ENCODE measurements around the gene BABAM2. TPM values are rescaled to one million over a fixed set of nuclear protein-coding genes. Genes with fewer than 3 reads are reported as not detected.

BABAM2 gene
- total and polyA plus RNA-seq, 7 experiments from 2014 or later, result 34.2 to 58.2 (median 44.2) TPM

GRCh38 chr2:28209261-28209691 is 318.7 kb downstream of the BABAM2 start:
- Histone ChIP-seq H3K4me3 (ENCODE audit: low read length) (no peak overlapping the region), H3K4me1 (ENCODE audit: control insufficient read depth in 2 of 2, insufficient read depth in 2 of 2, low read length in 2 of 2) (no peaks in the 10 kb centered on the region), H3K27ac (ENCODE audit: low read depth, low read length) (no peak overlapping the region), H3K9me3 (ENCODE audit: control insufficient read depth in 2 of 3, low read length in 3 of 3) (no peaks in the 10 kb centered on the region), H3K27me3 (ENCODE audit: control insufficient read depth in 2 of 2, insufficient read depth in 2 of 2, low read length in 2 of 2) (no peaks in the 10 kb centered on the region), H3K36me3 (ENCODE audit: control insufficient read depth in 2 of 3, insufficient read depth in 3 of 3, low read length in 3 of 3) (no peaks in the 10 kb centered on the region)
- DNase-seq (no peak), ATAC-seq (no peak)
- intact Hi-C loops (cut with micrococcal nuclease), result no loop called here
- Mint-ChIP-seq H3K9me3 (no peaks in the 10 kb centered on the region), H3K27me3 (no peaks in the 10 kb centered on the region), H3K27ac (no peak overlapping the region), H3K36me3 (peaks cover 0 to 12% (median 5%) of the 10 kb centered on the region in 5 donors), H3K4me3 (no peak overlapping the region), H3K4me1 (peaks cover 0 to 4% (median 0%) of the 10 kb centered on the region in 7 donors)
- ChIA-PET CTCF (interaction anchor here (0.6 kb wide), 1 partner anchor 1076 kb away, joined by 5 read pairs; no protein-coding TSS in a partner anchor), POLR2A (no interaction called here)

GRCh38 chr2:28209864-28210263 is 319.3 kb downstream of the BABAM2 start:
- Histone ChIP-seq H3K27ac (ENCODE audit: low read depth, low read length) (no peak overlapping the region), H3K4me1 (ENCODE audit: control insufficient read depth in 2 of 2, insufficient read depth in 2 of 2, low read length in 2 of 2) (no peaks in the 10 kb centered on the region), H3K4me3 (ENCODE audit: low read length) (no peak overlapping the region), H3K36me3 (ENCODE audit: control insufficient read depth in 2 of 3, insufficient read depth in 3 of 3, low read length in 3 of 3) (no peaks in the 10 kb centered on the region), H3K9me3 (ENCODE audit: control insufficient read depth in 2 of 3, low read length in 3 of 3) (no peaks in the 10 kb centered on the region), H3K27me3 (ENCODE audit: control insufficient read depth in 2 of 2, insufficient read depth in 2 of 2, low read length in 2 of 2) (no peaks in the 10 kb centered on the region)
- H3K27me3 Mint-ChIP-seq, result no peaks in the 10 kb centered on the region
- no peak overlapping the region for H3K4me3 Mint-ChIP-seq
- peaks cover 0 to 4% (median 0%) of the 10 kb centered on the region in 7 donors for H3K4me1 Mint-ChIP-seq
- no peak for DNase-seq
- H3K27ac Mint-ChIP-seq, result no peak overlapping the region
- ChIA-PET POLR2A (no interaction called here), CTCF (no interaction called here)
- no peaks in the 10 kb centered on the region for H3K9me3 Mint-ChIP-seq
- ATAC-seq, result no peak
- H3K36me3 Mint-ChIP-seq, result peaks cover 0 to 6% (median 0%) of the 10 kb centered on the region in 5 donors
- intact Hi-C loops (cut with micrococcal nuclease), result no loop called here

GRCh38 chr2:28210535-28210934 is 320.0 kb downstream of the BABAM2 start:
- no peaks in the 10 kb centered on the region for H3K27me3 Mint-ChIP-seq
- Histone ChIP-seq H3K4me3 (ENCODE audit: low read length) (no peak overlapping the region), H3K4me1 (ENCODE audit: control insufficient read depth in 2 of 2, insufficient read depth in 2 of 2, low read length in 2 of 2) (no peaks in the 10 kb centered on the region), H3K9me3 (ENCODE audit: control insufficient read depth in 2 of 3, low read length in 3 of 3) (no peaks in the 10 kb centered on the region), H3K27me3 (ENCODE audit: control insufficient read depth in 2 of 2, insufficient read depth in 2 of 2, low read length in 2 of 2) (no peaks in the 10 kb centered on the region), H3K27ac (ENCODE audit: low read depth, low read length) (no peak overlapping the region), H3K36me3 (ENCODE audit: control insufficient read depth in 2 of 3, insufficient read depth in 3 of 3, low read length in 3 of 3) (no peaks in the 10 kb centered on the region)
- intact Hi-C loops (cut with micrococcal nuclease), result no loop called here
- H3K27ac Mint-ChIP-seq, result no peak overlapping the region
- H3K4me3 Mint-ChIP-seq, result no peak overlapping the region
- peaks cover 0 to under 1% (median 0%) of the 10 kb centered on the region in 11 donors for H3K9me3 Mint-ChIP-seq
- POLR2A ChIA-PET, result no interaction called here
- H3K36me3 Mint-ChIP-seq, result peaks cover 0 to 5% (median 0%) of the 10 kb centered on the region in 5 donors
- no peak for DNase-seq
- peaks cover 0 to 4% (median 0%) of the 10 kb centered on the region in 7 donors for H3K4me1 Mint-ChIP-seq
- CTCF ChIA-PET, result no interaction called here
- no peak for ATAC-seq

- no peaks in the 10 kb centered on the region for H3K27me3 ChIP-seq (ENCODE audit: control insufficient read depth in 2 of 2, insufficient read depth in 2 of 2, low read length in 2 of 2)
- CTCF ChIA-PET, result no interaction called here
- intact Hi-C loops (cut with micrococcal nuclease), result no loop called here
Measured at GRCh38 chr2:28216331-28216730, 325.8 kb downstream of the BABAM2 start.

GRCh38 chr2:28217042-28217740 is 326.7 kb downstream of the BABAM2 start:
- no peak overlapping the region for H3K27ac Mint-ChIP-seq
- no peaks in the 10 kb centered on the region for H3K36me3 ChIP-seq (ENCODE audit: control insufficient read depth in 2 of 3, insufficient read depth in 3 of 3, low read length in 3 of 3)
- no peak overlapping the region for H3K4me3 Mint-ChIP-seq
- H3K27me3 Mint-ChIP-seq, result no peaks in the 10 kb centered on the region
- intact Hi-C loops (cut with micrococcal nuclease), result no loop called here
- H3K27ac ChIP-seq (ENCODE audit: low read depth, low read length), result no peak overlapping the region
- H3K4me1 ChIP-seq (ENCODE audit: control insufficient read depth in 2 of 2, insufficient read depth in 2 of 2, low read length in 2 of 2), result no peaks in the 10 kb centered on the region
- peaks cover 0 to 8% (median 6%) of the 10 kb centered on the region in 5 donors for H3K36me3 Mint-ChIP-seq
- no peak overlapping the region for H3K4me3 ChIP-seq (ENCODE audit: low read length)
- no peaks in the 10 kb centered on the region for H3K9me3 ChIP-seq (ENCODE audit: control insufficient read depth in 2 of 3, low read length in 3 of 3)
- DNase-seq, result no peak
- POLR2A ChIA-PET, result no interaction called here
- no peaks in the 10 kb centered on the region for H3K27me3 ChIP-seq (ENCODE audit: control insufficient read depth in 2 of 2, insufficient read depth in 2 of 2, low read length in 2 of 2)
- CTCF ChIA-PET, result no interaction called here
- no peak for ATAC-seq
- peaks cover 0 to 2% (median 0%) of the 10 kb centered on the region in 11 donors for H3K9me3 Mint-ChIP-seq
- H3K4me1 Mint-ChIP-seq, result peaks cover 0 to 15% (median 6%) of the 10 kb centered on the region in 7 donors

More at GRCh38 chr2:28216331-28216730, 325.8 kb downstream of the BABAM2 start:
- H3K9me3 Mint-ChIP-seq, result peaks cover 0 to 2% (median 0%) of the 10 kb centered on the region in 11 donors
- Histone ChIP-seq H3K4me3 (ENCODE audit: low read length) (no peak overlapping the region), H3K9me3 (ENCODE audit: control insufficient read depth in 2 of 3, low read length in 3 of 3) (no peaks in the 10 kb centered on the region), H3K36me3 (ENCODE audit: control insufficient read depth in 2 of 3, insufficient read depth in 3 of 3, low read length in 3 of 3) (no peaks in the 10 kb centered on the region), H3K27ac (ENCODE audit: low read depth, low read length) (no peak overlapping the region), H3K4me1 (ENCODE audit: control insufficient read depth in 2 of 2, insufficient read depth in 2 of 2, low read length in 2 of 2) (no peaks in the 10 kb centered on the region)
- DNase-seq, result no peak
- no peaks in the 10 kb centered on the region for H3K27me3 Mint-ChIP-seq
- POLR2A ChIA-PET, result no interaction called here
- H3K36me3 Mint-ChIP-seq, result peaks cover 0 to 8% (median 0%) of the 10 kb centered on the region in 5 donors
- H3K4me1 Mint-ChIP-seq, result peaks cover 0 to 12% (median 6%) of the 10 kb centered on the region in 7 donors
- no peak overlapping the region for H3K27ac Mint-ChIP-seq
- H3K4me3 Mint-ChIP-seq, result no peak overlapping the region
- ATAC-seq, result no peak

- H3K36me3 Mint-ChIP-seq, result peaks cover 0 to 8% (median 6%) of the 10 kb centered on the region in 5 donors
- POLR2A ChIA-PET, result no interaction called here
Measured at GRCh38 chr2:28219138-28219537, 328.6 kb downstream of the BABAM2 start.

More at GRCh38 chr2:28219138-28219537, 328.6 kb downstream of the BABAM2 start:
- Histone ChIP-seq H3K9me3 (ENCODE audit: control insufficient read depth in 2 of 3, low read length in 3 of 3) (no peaks in the 10 kb centered on the region), H3K4me3 (ENCODE audit: low read length) (no peak overlapping the region), H3K36me3 (ENCODE audit: control insufficient read depth in 2 of 3, insufficient read depth in 3 of 3, low read length in 3 of 3) (no peaks in the 10 kb centered on the region), H3K4me1 (ENCODE audit: control insufficient read depth in 2 of 2, insufficient read depth in 2 of 2, low read length in 2 of 2) (no peaks in the 10 kb centered on the region), H3K27ac (ENCODE audit: low read depth, low read length) (no peak overlapping the region), H3K27me3 (ENCODE audit: control insufficient read depth in 2 of 2, insufficient read depth in 2 of 2, low read length in 2 of 2) (no peaks in the 10 kb centered on the region)
- no peak overlapping the region for H3K27ac Mint-ChIP-seq
- H3K4me1 Mint-ChIP-seq, result peaks cover 0 to 17% (median 9%) of the 10 kb centered on the region in 7 donors
- ATAC-seq, result no peak
- no peaks in the 10 kb centered on the region for H3K27me3 Mint-ChIP-seq
- intact Hi-C loops (cut with micrococcal nuclease), result no loop called here
- no peak overlapping the region for H3K4me3 Mint-ChIP-seq
- no peak for DNase-seq
- CTCF ChIA-PET, result no interaction called here
- H3K9me3 Mint-ChIP-seq, result peaks cover 0 to 2% (median 0%) of the 10 kb centered on the region in 11 donors
